GM19023 (cell line): ENCODE measurements around the gene SPAM1.
"Not testable (repeated sequence)": the region's sequence is repeated elsewhere in the genome, so short reads cannot be mapped to it uniquely, and the experiment has no call there.

Source experiments
- ATAC-seq: cut with Tn5 transposase; IDR thresholded peaks from one replicate; pipeline ENCODE4 v1.9.1; 2021; ENCODE audit warnings: mild to moderate bottlenecking, moderate library complexity; ENCODE audit not compliant: unreplicated experiment

The SPAM1 gene

GRCh38 chr7:123948136-123948535, 23.1 kb downstream of the SPAM1 start:
- ATAC-seq = no peak

- no peak for ATAC-seq
Measured at GRCh38 chr7:123958186-123958703, 33.2 kb downstream of the SPAM1 start.

DNA sequence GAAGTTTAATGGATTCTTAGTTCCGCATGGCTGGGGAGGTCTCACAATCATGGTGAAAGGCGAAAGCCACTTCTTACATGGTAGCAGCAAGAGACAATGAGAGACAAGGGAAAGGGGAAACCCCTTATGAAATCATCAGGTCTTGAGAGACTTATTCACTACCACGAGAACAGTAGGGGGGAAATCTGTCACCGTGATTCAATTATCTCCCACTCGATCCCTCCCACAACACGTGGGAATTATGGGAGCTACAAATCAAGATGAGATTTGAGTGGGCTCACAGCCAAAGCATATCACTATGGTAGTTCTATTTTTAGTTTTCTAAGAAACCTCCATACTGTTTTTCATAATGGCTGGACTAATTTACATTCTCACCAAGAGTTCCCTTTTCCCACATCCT, 36.7 kb downstream of the SPAM1 start:
- no peak for ATAC-seq

DNA sequence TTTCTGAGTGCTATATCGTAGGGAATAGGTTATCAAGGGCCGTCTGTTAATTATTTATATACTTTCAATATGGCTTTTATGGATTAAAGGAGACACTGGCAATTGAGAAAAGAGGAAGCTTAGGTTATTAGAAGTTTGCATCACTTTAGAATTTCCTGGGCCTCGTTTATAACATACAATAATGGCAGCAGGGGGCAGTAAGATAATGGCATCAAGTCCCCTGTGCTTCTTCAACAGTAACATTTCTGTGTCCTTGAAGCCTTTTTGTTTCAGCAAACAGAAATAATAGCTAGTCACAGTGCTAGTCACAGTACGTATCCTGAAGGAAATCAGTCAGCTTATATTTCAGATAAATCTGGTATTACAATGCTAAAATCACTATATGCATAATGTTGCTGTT, 41.9 kb downstream of the SPAM1 start:
- ATAC-seq = no peak

GRCh38 chr7:123972045-123972444, 47.0 kb downstream of the SPAM1 start:
- ATAC-seq = no peak

DNA sequence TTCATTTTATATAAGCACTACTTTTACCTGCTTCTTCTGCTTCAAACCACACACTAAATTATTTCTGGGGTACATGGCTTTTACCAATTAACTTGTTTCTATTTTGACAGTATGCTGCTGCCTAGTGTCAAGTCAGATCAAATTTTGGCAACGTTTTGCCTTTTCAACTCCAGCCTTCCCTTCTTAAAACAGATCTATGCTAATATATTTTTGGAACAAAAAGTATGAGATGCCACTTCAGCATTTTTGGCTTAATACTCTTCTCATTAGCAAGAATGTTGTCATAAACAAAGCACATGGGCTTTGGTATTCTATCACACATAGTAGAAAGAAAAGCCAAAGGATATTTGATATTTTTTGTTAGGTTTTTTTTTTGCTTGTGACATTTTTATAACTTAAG, 47.8 kb downstream of the SPAM1 start:
- no peak for ATAC-seq

DNA sequence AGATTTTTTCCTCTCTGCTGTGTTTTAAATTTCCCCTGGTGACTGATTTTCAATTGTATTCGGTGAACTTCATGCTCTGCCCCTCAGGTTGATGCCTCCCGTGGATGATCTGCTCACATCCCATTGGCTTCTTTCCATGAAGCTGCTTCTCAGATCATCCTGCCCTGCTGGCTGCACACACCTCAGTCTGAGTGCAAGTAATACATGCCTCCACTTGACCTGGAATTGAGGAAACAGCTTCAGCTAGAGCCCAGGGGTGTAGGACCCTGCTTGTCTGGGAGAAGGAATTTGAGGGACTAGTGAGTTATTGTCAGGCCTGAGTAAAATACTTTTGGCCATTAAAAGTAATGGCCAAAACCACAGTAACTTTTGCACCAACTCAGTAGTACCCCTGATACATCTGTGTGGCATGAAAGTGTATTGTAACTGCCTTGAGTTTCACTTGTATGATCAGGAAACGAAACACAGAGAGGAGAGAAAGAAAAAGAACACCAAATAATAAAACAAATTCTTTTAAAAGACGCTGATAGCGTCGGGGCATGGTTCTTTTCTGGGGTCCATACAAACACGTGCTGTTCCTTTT, 49.4 kb downstream of the SPAM1 start:
- no peak for ATAC-seq

DNA sequence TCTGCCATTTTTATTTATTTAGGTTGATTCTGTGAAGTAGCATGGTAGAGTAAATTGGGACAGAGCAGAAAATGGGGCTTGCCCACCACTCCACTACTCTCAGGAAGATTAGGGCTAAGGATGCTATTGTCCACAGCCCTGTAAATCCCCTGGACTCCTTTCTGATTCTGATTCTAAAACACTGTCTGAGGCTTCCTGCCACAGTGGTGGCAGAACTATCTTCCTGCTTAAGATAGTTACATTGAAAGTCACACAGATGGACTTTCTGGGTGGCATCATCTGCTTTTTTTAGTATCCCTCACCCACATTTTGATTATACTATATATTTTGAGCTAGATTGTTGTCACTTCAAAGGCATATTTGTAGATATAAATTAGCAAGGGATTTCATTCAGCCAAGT, 50.0 kb downstream of the SPAM1 start:
- ATAC-seq = no peak

DNA sequence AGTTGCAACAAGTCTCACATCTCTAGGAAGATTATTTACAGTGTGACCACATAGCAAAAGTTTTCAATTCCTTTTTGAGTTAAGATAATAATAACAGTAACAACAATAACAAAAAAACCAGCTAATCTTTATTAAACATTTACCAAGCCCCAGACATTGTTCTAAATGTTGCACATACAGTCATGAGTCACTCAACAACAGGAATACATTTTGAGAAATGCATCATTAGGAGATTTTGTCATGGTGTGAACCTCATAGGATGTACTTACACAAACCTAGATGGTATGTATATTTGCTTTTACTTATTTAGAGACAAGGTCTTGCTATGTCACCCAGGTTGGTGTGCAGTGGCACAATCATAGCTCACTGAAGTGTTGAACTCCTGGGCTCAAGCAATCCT, 52.0 kb downstream of the SPAM1 start:
- no peak for ATAC-seq

DNA sequence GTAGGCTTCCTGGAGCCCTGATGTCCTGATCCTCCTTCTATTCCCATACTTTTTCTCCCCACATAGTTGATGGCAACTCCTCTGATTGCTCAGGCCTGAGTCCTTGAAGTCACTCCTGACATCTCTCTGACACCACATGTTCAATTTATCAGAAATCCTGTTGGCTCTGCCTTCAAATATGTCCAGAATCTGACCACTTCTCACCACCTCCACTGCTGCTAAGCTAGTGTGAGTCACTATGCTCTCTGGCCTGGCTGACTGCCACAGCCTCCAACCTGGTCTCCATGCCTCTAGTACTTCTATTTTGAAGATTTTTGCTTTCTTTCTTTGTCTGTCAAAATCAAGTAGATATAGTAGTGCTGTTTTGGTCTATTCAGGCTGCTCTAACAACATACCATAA, 54.8 kb downstream of the SPAM1 start:
- no peak for ATAC-seq

DNA sequence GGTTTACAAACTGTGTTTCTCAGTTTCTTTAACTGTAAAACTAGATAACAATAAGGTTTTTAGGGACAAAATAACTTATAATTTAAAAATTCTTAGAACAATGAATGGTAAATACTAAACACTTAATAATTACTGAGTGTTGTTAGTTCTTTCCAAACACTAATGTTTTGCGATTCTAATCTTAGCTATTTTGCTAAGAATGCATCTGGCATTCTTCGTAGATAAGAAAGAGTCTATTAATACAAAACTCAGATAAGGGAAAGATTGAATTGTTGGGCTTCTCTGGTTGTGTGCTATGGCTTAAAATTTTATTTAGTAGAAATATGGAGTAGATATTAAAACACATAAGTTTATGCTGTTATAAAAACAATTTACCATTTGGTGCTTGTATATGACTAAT, 62.4 kb downstream of the SPAM1 start:
- ATAC-seq = no peak

DNA sequence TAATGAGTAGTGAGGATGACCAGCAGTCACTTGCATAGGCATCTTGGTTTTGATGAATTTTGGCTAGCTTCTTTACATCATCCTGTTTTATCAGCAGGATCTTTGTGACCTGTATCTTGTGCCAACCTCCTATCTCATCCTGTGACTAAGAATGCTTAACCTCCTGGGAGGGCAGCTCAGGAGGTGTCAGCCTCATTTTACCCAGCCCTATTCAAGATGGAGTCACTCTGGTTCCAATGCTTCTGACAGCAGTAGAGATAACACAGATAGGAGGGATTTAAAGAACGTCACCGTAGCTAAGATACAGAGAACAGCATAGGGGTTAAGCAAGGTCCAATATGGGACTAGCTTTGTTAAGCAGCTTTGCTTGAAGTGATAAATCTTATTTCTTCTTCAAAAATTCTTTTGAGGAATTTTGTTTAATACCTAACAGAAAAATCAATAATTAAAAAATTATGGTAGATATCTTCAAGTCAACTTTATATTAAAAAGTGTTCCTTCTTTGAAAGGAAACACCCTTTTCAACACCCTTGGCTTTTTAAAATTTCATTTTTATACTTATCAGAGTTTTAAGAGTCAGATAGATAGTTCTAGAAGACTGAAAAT, 68.0 kb downstream of the SPAM1 start:
- no peak for ATAC-seq

DNA sequence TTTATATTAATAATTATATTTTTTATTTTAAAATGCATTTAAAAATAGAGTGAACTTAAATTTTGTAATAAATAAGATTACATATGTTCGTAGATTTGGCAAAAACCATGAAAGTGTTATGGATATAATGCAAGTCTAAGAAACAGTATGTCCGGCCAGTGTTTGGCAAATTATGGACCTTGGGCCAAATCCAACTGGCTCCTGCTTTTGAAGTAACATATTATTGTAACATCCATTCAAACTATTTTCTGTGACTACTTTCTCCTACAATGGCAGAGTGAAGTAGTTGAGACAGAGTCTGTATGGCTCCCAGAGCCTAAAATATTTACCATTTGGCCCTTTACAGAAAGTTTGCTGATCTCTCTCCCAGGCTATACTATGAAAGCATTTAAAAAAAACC, 69.0 kb downstream of the SPAM1 start:
- no peak for ATAC-seq

GRCh38 chr7:123994449-123994848, 69.4 kb downstream of the SPAM1 start:
- no peak for ATAC-seq

DNA sequence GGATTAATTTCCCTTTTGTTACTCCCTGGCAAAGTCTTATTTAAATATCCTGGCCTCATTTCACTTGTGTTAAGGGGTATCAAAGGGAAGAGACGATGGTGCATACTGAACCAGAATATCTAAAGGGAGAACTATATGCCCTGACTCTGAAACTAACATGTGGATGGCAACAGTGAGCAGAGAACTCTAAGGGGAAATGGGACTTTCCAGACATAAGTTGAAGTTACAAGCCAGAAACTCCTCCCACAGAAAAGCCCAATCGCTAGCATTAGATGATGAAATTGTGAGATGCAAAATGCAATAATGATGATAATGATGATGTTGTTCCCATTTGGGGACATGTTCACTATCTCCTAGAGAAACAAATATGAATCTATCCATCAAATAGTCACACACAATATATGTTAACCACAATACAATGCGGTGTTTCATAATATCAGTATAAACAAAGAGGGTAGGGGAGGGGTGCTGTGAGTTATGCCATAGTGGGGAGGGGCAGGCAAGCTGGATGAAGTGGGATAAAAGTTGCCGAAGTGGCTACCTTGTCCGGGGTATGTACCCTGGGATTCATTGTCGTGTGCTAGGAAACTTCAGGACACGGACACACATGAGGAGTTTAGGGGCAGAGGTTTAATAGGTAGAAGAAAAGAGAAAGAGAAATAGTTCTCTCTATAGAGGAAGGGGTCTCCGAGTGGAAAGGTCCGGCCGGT, 70.7 kb downstream of the SPAM1 start:
- ATAC-seq = no peak

GRCh38 chr7:123996327-123996625, 71.2 kb downstream of the SPAM1 start:
- no peak for ATAC-seq

- ATAC-seq = no peak
Measured at GRCh38 chr7:123998921-123999320, 73.9 kb downstream of the SPAM1 start.

GRCh38 chr7:123999703-124000102, 74.7 kb downstream of the SPAM1 start:
- no peak for ATAC-seq

DNA sequence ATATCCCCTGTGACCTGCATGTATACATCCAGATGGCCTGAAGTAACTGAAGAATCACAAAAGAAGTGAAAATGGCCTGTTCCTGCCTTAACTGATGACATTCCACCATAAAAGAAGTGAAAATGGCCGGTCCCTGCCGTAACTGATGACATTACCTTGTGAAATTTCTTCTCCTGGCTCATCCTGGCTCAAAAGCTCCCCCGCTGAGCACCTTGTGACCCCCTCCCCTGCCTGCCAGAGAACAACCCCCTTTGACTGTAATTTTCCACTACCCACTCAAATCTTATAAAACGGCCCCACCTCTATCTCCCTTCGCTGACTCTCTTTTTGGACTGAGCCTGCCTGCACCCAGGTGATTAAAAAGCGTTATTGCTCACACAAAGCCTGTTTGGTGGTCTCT, 83.3 kb downstream of the SPAM1 start:
- ATAC-seq = not testable (repeated sequence)

GRCh38 chr7:124009321-124009720, 84.3 kb downstream of the SPAM1 start:
- no peak for ATAC-seq
